ENCODE data around the gene DCLK3. TPM values are rescaled to one million over a fixed set of nuclear protein-coding genes. Genes with fewer than 3 reads are reported as not detected.

The DCLK3 gene
- total RNA-seq, 1 donor from 2014 or later, result 0.12 TPM

DNA sequence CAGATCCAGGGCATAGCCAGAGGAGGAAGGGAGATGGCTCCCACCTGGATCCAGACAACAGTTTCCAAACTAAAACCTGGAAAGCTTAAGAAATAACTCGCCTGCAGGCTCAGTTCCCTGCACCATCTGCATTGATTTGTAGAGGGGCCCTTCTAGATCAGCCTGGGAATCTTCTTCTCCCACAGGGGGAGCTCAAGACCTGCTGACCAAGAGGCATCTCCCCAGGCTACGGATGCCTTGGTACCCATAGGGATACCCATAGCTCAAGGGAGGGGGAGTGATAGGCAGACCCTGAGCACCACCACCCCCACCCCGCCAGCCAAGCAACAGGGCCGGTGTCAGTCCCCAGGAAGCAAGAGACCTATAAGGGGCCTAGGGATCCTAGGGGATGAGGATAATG lies 28.0 kb upstream of the DCLK3 start:
- Histone ChIP-seq H3K4me3 (no peak overlapping the region), H3K9me3 (no peaks in the 10 kb centered on the region), H3K36me3 (no peaks in the 10 kb centered on the region), H3K4me1 (no peaks in the 10 kb centered on the region), H3K27ac (no peak overlapping the region), H3K27me3 (ENCODE audit: low read depth) (no peaks in the 10 kb centered on the region)
- DNase-seq, result no peak
- TF ChIP-seq, protein P1, sequence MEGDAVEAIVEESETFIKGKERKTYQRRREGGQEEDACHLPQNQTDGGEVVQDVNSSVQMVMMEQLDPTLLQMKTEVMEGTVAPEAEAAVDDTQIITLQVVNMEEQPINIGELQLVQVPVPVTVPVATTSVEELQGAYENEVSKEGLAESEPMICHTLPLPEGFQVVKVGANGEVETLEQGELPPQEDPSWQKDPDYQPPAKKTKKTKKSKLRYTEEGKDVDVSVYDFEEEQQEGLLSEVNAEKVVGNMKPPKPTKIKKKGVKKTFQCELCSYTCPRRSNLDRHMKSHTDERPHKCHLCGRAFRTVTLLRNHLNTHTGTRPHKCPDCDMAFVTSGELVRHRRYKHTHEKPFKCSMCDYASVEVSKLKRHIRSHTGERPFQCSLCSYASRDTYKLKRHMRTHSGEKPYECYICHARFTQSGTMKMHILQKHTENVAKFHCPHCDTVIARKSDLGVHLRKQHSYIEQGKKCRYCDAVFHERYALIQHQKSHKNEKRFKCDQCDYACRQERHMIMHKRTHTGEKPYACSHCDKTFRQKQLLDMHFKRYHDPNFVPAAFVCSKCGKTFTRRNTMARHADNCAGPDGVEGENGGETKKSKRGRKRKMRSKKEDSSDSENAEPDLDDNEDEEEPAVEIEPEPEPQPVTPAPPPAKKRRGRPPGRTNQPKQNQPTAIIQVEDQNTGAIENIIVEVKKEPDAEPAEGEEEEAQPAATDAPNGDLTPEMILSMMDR (IDR thresholded peaks at IDR 0.05), result no peak
- intact Hi-C loops (cut with DNase I), result no loop called here
- peak in 1 of 2 donors; percentile 12 for ATAC-seq

DNA sequence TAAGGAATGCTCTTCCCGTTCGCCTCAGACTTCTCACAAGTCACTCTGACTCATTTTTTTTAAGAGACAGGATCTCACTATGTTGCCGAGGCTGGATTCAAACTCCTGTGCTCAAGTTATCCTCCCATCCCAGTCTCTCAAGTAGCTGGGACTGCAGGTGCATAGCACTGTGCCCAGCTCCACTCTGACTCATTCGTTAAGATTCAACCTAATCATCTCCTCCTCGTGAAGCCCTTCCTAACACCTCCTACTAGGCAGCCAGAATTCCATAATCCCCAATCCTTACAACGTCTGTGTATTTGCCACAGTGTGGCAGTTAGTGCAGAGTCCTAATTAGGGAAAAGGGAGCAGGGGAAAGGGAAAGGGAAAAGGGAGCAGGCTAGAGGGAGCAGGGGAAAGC lies 26.4 kb upstream of the DCLK3 start:
- ATAC-seq, result no peak
- H3K27me3 ChIP-seq (ENCODE audit: low read depth), result no peaks in the 10 kb centered on the region
- no peaks in the 10 kb centered on the region for H3K9me3 ChIP-seq
- H3K4me1 ChIP-seq, result no peaks in the 10 kb centered on the region
- intact Hi-C loops (cut with DNase I), result no loop called here
- no peak overlapping the region for H3K27ac ChIP-seq
- H3K36me3 ChIP-seq, result no peaks in the 10 kb centered on the region
- TF ChIP-seq, protein P1 (IDR thresholded peaks at IDR 0.05), result no peak
- DNase-seq, result no peak
- no peak overlapping the region for H3K4me3 ChIP-seq

DNA sequence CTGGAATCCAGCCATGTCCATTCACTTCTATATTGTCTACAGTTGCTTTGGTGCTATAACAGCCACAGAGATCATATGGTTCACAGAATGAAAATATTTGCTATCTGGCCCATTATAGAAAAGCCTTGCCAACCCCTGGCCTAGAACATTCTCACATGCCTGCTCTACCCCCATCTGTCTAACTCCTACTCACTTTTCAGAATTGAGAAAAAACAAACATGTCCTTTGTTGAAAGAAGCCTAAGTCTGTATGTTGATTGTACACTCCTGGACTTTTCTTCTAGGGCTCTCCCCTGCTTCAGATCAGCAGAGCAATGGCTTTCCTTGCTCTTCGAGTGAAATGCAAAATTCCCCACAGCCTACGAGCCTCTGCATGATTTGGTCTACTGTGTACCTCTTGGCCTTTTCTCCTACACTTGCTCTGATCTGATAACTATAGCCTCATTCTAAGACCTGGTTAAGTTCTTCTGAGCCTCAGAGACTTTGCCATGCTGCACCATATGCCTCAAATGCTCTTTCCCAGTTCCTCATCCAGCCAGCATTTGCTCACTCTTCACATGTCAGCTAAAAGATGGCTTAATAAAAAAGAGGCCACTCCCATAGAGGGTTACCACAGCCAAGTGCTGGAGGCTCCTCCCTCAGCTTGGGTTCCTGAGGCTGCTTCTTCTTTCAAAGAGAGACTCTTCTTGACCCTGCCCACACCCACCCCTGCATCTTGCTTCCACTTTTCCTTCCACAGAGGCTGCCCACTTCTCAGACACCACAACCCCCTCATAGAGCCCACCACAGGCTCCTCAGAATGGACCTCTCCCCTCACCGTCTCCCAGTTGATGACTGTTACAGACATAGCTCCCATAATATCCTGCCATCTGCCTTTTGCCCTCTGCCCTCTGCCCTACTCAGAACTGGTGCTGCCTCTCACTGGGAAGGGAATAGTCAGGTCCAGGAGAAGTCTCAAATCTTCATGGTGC lies 22.9 kb upstream of the DCLK3 start:
- Histone ChIP-seq H3K27me3 (ENCODE audit: low read depth) (no peaks in the 10 kb centered on the region), H3K36me3 (no peaks in the 10 kb centered on the region), H3K27ac (no peak overlapping the region), H3K9me3 (no peaks in the 10 kb centered on the region), H3K4me3 (no peak overlapping the region), H3K4me1 (no peaks in the 10 kb centered on the region)
- ATAC-seq (peak; percentile 75 to 92), DNase-seq (peak; percentile 66)
- intact Hi-C loops (cut with DNase I), result no loop called here
- TF ChIP-seq, protein P1 (IDR thresholded peaks at IDR 0.05), result no peak

DNA sequence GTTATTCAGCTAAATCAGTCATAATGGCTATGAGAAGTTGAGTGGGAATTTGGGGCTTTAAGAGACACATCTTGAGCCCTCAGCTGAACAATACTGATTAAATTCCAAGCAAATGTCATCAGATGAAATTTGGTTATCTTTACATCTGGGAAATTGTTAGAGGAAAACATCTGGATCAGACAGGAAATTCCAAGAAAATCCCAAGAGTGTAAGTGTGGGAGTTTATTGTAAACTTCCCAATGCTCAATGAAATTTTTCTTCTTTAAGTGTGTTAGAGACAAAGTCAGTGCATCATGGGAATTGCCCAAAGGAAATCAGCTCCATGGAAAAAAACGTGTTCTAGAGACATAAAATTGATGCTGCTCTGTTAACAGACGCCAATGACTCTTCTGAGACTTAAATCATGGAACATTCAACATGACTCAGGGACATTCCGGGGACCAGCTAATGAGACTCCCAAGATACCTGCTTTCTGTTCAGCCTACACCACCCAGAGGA lies 19.8 kb upstream of the DCLK3 start:
- Histone ChIP-seq H3K4me1 (no peaks in the 10 kb centered on the region), H3K36me3 (no peaks in the 10 kb centered on the region), H3K27ac (no peak overlapping the region), H3K4me3 (no peak overlapping the region), H3K9me3 (no peaks in the 10 kb centered on the region), H3K27me3 (ENCODE audit: low read depth) (no peaks in the 10 kb centered on the region)
- no peak for ATAC-seq
- TF ChIP-seq, protein P1 (IDR thresholded peaks at IDR 0.05), result no peak
- intact Hi-C loops (cut with DNase I), result no loop called here
- no peak for DNase-seq

DNA sequence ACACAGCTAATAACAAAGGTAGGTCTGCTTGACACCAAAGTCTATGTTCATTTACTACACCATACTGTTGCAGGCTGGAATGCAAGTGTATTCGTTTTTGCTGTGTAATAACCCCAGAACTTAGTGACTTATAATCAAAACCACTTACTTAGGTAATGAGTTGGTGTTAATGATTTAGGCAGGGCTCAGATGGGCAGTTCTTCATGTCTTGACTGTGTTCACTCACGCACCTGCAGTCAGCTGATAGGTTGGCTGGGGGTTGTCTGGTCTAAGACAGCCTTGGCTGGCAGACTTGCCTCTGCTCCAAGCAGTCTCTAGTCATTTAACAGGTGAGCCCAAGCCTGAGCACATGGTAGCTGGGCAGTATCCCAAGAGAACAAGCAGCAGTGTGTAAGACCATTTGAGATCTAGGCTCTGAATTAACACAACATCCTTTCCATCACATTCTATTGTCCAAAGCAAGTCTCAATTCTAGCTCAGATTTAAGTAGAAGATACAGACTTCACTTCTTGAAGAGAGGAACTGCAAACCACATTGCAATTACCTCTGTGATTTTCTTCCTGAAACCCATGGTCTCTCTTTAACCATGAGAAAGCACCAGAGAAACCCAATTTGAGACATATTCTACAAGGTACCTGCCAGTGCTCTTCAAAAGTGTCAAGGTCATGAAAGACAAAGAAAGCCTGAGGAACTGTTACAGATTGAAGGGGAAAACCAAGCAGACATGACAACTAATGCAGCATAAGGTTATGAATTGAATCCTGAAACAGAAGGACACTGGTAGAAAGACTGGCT lies 13.3 kb upstream of the DCLK3 start:
- ATAC-seq (no peak), DNase-seq (no peak)
- no peaks in the 10 kb centered on the region for H3K4me1 ChIP-seq
- H3K36me3 ChIP-seq, result no peaks in the 10 kb centered on the region
- intact Hi-C loops (cut with DNase I), result no loop called here
- H3K27me3 ChIP-seq (ENCODE audit: low read depth), result no peaks in the 10 kb centered on the region
- H3K27ac ChIP-seq, result no peak overlapping the region
- H3K9me3 ChIP-seq, result no peaks in the 10 kb centered on the region
- no peak overlapping the region for H3K4me3 ChIP-seq
- TF ChIP-seq, protein P1 (IDR thresholded peaks at IDR 0.05), result no peak
